Effector memory CD4-positive, alpha-beta T cell (primary cell): ENCODE results near the gene RAB35.

ENCODE experiments used
- DNase-seq, 3 donors: peaks; one replicate each; pipeline ENCODE4 v3.0.0-alpha.2; 2020
- H3K27ac ChIP-seq: 2 replicates; pipeline ENCODE4 v1.7.0; 2013; ENCODE audit warnings: mild to moderate bottlenecking, low read length, moderate library complexity; ENCODE audit not compliant: insufficient read depth, poor library complexity, severe bottlenecking
- H3K27me3 ChIP-seq: replicated peaks from 2 replicates; pipeline ENCODE4 v1.7.0; 2013; ENCODE audit warnings: mild to moderate bottlenecking, low read length; ENCODE audit not compliant: insufficient read depth, control insufficient read depth, poor library complexity, severe bottlenecking
- H3K36me3 ChIP-seq: 2 replicates; pipeline ENCODE4 v1.7.0; 2013; ENCODE audit warnings: mild to moderate bottlenecking, low read length, moderate library complexity; ENCODE audit not compliant: control insufficient read depth, insufficient read depth
- H3K4me1 ChIP-seq: 2 replicates; pipeline ENCODE4 v1.7.0; 2013; ENCODE audit warnings: low read length, mild to moderate bottlenecking; ENCODE audit not compliant: control insufficient read depth, insufficient read depth, poor library complexity, severe bottlenecking
- H3K4me3 ChIP-seq: 2 replicates; pipeline ENCODE4 v1.7.0; 2013; ENCODE audit warnings: low read length, low read depth, mild to moderate bottlenecking; ENCODE audit not compliant: insufficient read depth, poor library complexity, severe bottlenecking
- H3K9me3 ChIP-seq: 2 replicates; pipeline ENCODE4 v1.7.0; 2013; ENCODE audit warnings: mild to moderate bottlenecking, low read length, moderate library complexity; ENCODE audit not compliant: control insufficient read depth

Gene RAB35

DNA sequence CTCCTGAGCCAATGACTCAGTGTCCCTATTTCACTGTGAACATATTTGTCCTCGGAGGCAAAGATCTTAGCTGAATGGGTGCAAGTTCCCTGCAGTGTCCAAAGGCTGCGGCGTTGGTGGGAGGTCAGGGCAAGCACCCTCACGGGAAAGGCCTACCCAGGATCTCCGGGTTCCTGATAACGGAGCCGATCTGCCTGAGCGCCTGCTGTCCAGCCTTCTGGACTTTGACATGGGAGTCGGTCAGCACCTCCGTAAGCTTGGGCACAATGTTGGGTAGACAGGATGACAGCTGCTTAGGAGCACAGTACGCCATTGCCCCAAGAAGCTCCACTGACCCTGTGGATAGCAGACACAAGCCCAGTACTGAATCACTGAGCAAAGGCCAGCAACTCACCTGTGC lies 31.5 kb upstream of the RAB35 start:
- peaks cover 86% of the 10 kb centered on the region for H3K36me3 ChIP-seq
- no peaks in the 10 kb centered on the region for H3K27me3 ChIP-seq
- H3K27ac ChIP-seq: no peak overlapping the region
- H3K4me1 ChIP-seq: no peaks in the 10 kb centered on the region
- no peak overlapping the region for H3K4me3 ChIP-seq
- DNase-seq: no peak
- no peaks in the 10 kb centered on the region for H3K9me3 ChIP-seq

DNA sequence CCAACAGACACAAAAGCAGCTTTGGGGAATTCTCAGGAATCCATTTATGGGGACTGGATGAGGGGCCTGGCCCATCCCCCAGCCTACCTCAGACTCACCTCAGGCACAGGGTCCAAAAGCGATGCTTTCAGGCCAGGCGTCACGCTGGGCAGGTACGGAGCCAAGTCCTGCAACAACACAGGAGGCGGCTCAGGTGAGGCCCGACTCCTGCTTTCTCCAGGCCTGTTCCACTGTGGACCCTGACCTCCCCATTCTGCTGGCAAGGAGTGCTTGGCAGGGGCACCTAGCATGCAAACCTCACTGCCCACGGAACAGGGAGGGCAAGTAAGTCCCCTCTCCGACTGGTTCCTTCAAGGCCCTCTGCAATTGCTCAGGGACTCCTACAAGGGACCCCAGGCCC lies 28.6 kb upstream of the RAB35 start:
- H3K36me3 ChIP-seq: peaks cover 94% of the 10 kb centered on the region
- no peak overlapping the region for H3K27ac ChIP-seq
- DNase-seq: no peak
- no peaks in the 10 kb centered on the region for H3K27me3 ChIP-seq
- no peak overlapping the region for H3K4me3 ChIP-seq
- H3K9me3 ChIP-seq: no peaks in the 10 kb centered on the region
- no peaks in the 10 kb centered on the region for H3K4me1 ChIP-seq

DNA sequence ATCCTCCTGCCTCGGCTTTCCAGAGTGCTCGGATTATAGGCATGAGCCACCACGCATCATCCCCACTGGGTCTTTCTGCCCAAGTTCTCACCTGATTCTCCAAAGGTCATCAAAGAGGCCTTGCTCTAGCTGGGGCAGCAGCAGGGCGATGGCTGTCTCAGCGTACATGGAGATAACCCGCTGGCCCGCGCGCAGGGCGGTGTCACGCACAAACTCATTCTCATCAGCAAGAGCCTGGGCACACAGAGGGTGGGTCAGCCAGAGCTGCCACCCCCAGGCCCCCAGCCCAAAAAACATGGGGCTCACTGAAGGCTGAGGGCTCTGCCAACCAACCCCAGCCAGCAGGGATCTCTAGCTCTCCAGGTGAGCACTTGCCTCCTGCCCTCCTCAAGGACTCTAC lies 27.7 kb upstream of the RAB35 start:
- Histone ChIP-seq H3K27me3 (no peaks in the 10 kb centered on the region), H3K4me1 (no peaks in the 10 kb centered on the region), H3K4me3 (no peak overlapping the region), H3K36me3 (peaks cover 91% of the 10 kb centered on the region), H3K27ac (no peak overlapping the region), H3K9me3 (no peaks in the 10 kb centered on the region)
- no peak for DNase-seq

DNA sequence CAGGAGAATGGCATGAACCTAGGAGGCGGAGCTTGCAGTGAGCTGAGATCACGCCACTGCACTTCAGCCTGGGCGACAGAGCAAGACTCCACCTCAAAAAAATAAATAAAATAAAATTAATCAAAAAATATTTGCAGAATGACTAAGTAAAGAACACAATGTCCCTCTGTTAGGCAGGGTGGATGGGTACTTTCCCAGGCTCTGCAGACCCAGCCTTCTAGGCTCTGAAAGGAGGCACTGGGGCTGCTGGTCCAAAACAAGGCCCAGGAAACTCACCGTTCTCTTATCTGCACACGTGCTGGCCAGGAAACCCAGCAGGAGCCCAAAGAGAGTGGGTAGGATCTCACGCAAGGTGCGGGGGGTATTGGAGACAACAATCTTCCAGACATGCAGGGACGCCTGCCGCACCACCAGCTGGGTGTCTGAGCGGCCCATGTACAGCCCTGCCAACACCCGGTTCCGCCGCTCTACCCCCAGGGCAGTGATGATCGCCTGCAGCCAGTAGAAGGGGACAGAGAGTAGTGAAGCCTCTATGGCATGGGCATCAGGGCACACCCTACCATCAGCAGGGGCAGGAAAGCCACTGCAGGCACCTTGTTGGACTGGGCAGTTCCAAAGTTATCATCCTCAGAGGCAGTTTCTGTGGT lies 25.8 kb upstream of the RAB35 start:
- peaks cover 89% of the 10 kb centered on the region for H3K36me3 ChIP-seq
- H3K27me3 ChIP-seq: no peaks in the 10 kb centered on the region
- H3K4me1 ChIP-seq: no peaks in the 10 kb centered on the region
- DNase-seq: no peak
- no peak overlapping the region for H3K4me3 ChIP-seq
- H3K9me3 ChIP-seq: no peaks in the 10 kb centered on the region
- H3K27ac ChIP-seq: no peak overlapping the region

DNA sequence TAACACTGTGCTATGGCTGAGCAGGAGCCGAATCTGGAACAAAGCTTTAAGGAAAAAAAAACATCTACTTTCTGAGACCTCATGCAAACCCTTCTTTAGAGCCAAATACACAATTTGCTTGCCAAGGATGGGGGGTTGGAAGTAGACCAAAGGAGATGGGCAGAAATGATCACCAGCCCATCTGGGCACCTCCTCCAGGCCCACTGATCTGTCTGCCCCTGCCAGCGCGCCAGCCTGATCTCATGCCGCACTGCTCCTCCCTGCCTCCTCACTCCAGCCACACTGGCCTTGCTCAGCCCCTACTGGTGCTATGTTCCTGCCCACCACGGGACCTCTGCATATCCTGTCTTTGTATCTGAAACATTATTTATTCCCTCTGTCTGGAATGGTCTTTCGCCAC lies 24.8 kb upstream of the RAB35 start:
- Histone ChIP-seq H3K9me3 (no peaks in the 10 kb centered on the region), H3K4me1 (no peaks in the 10 kb centered on the region), H3K36me3 (peaks cover 89% of the 10 kb centered on the region)

DNA sequence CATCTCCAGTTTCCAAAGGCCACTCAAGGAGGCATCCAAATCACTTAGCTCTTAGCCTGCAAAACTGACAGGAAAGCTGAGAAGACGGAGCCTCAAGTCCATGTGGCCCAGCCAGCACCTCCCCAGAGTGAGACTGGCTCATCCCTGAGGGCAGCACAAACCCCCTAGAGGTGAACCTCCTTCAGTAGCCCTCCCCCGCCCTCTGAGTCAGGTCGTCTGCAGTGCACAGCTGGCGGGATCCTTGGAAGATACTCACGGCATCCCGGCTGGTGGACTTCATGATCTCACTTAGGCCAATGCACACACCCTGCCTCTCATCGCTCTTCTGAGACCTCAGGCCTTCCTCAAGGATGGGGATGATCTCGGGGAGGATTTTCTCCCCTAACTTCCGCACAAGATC lies 24.1 kb upstream of the RAB35 start:
- no peaks in the 10 kb centered on the region for H3K4me1 ChIP-seq
- no peak overlapping the region for H3K4me3 ChIP-seq
- no peaks in the 10 kb centered on the region for H3K9me3 ChIP-seq
- H3K36me3 ChIP-seq: peaks cover 89% of the 10 kb centered on the region
- H3K27me3 ChIP-seq: no peaks in the 10 kb centered on the region
- no peak overlapping the region for H3K27ac ChIP-seq
- DNase-seq: no peak

More for the DNA sequence above, 24.8 kb upstream of the RAB35 start:
- DNase-seq: no peak
- Histone ChIP-seq H3K4me3 (no peak overlapping the region), H3K27me3 (no peaks in the 10 kb centered on the region), H3K27ac (no peak overlapping the region)

DNA sequence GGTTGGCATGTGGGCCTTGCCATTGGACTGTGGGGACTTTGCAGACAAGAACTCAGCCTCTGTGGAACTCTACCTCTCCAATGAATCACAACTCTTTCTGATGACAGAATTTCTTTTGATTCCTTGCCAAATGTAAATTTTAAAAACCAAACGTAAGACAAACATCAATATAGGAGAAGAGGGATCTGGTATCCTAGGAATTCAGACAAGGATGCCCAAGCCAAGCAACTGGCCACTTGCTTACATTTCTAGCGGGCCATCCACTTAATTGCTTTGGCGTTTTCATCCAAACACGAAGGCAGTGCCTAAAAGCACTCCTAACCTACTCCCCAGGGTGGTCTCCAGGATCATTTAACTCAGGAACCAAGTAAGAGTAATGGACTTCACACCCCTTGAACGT lies 23.4 kb upstream of the RAB35 start:
- no peak overlapping the region for H3K4me3 ChIP-seq
- H3K9me3 ChIP-seq: no peaks in the 10 kb centered on the region
- no peaks in the 10 kb centered on the region for H3K27me3 ChIP-seq
- peaks cover 85% of the 10 kb centered on the region for H3K36me3 ChIP-seq
- no peak overlapping the region for H3K27ac ChIP-seq
- no peaks in the 10 kb centered on the region for H3K4me1 ChIP-seq
- no peak for DNase-seq

DNA sequence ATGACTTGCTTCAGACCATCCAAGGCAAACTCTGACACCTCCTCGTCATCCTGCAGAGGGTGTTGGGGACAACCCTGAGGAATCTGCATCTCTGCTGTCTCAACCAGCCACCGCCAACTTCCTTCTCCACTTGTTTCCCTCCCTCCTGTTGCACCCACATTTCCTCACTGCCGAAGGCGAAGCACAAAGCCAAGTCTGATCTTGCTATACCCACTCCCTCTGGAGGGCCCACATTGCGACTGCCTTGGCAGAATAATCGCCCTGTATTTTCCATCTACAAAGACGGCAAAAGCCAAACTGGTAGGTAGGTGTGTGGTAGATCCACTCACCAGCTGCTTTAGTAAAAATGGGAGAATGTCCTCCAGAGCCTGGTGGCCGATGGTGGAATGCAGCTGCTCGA lies 21.8 kb upstream of the RAB35 start:
- Histone ChIP-seq H3K27me3 (no peaks in the 10 kb centered on the region), H3K36me3 (peaks cover 86% of the 10 kb centered on the region), H3K4me1 (no peaks in the 10 kb centered on the region), H3K9me3 (no peaks in the 10 kb centered on the region), H3K4me3 (no peak overlapping the region), H3K27ac (no peak overlapping the region)
- no peak for DNase-seq

DNA sequence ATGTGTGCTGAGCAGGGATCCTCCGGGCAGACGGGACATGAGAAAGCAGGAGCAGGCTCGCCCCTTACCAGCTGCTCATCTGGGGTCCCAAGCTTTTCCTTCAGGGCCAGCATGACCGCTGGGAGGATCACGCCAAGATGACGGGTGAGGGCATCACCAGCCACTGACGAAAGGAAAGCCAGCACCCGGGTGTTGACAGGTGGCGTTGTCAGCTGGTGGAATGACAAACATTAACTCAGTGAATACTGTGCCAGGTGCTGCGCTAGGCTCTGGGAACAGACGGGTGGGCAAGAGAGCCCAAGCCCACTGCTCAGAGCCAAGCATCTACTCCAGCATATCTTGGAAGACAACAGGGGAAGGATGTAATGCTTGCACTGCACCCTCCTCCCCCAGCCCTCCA lies 21.3 kb upstream of the RAB35 start:
- no peaks in the 10 kb centered on the region for H3K9me3 ChIP-seq
- no peaks in the 10 kb centered on the region for H3K4me1 ChIP-seq
- no peak overlapping the region for H3K4me3 ChIP-seq
- no peaks in the 10 kb centered on the region for H3K27me3 ChIP-seq
- no peak overlapping the region for H3K27ac ChIP-seq
- H3K36me3 ChIP-seq: peaks cover 87% of the 10 kb centered on the region
- DNase-seq: no peak

DNA sequence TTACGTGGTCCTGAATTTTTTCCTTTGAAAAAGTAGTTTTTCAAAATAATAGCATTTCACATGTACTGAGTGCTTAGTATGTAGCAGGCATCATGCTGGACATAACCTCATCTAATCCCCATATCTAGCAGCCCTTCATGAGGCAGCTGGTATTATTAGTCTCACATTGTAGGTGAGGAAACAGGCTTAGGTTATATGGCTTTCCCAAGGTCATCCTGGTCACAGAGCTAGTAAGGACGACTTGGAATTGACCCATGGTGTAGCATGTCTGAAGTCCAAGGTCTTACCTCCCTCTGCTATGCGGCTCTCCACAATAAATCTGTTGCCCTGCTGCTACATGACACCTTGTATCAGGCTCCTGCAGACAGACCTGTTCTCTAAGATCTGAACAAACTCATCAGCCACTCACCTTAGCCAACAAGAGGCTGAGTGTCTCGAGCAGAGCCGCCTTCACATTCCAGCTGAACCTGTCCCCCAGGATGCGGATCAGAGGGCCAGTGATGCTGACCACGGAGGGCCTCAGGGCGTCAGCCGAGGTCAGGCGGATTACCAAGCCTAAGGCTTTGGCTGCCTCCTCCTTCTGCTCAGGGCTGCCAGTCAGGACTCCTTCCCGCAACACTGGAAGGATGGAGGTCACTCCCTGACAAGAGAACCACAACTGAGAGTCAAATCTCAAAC lies 19.7 kb upstream of the RAB35 start:
- peaks cover 88% of the 10 kb centered on the region for H3K36me3 ChIP-seq
- H3K9me3 ChIP-seq: no peaks in the 10 kb centered on the region
- no peaks in the 10 kb centered on the region for H3K27me3 ChIP-seq
- H3K4me1 ChIP-seq: no peaks in the 10 kb centered on the region
- DNase-seq: no peak
- H3K27ac ChIP-seq: no peak overlapping the region
- H3K4me3 ChIP-seq: no peak overlapping the region
